Prostate gland (tissue), 2 donors: ENCODE measurements around the gene EIF2D.

Experiments used
- POLR2A ChIP-seq: fragments of 450-650 bp; IDR thresholded peaks from one replicate; pipeline ENCODE4 v1.6.1; 2016; ENCODE audit warnings: antibody characterized with exemption, mild to moderate bottlenecking
- POLR2AphosphoS5 ChIP-seq: sonication (generic); formaldehyde crosslinking; IDR thresholded peaks from one replicate; pipeline ENCODE4 v1.6.1; 2017; ENCODE audit warnings: antibody characterized with exemption
- TF ChIP-seq, protein P1 (sequence below), 4 experiments: fragments of 200-600 bp in 2 of 4; fragments of 450-650 bp in 2 of 4; sonication (generic) in 2 of 4; IDR thresholded peaks; 1 replicate in 3 of 4; 2 replicates in 1 of 4; pipeline ENCODE4 v1.5.1; 2016 to 2019; ENCODE audit warnings: antibody characterized with exemption in 4 of 4, mild to moderate bottlenecking in 2 of 4, moderate library complexity in 2 of 4

DNA sequence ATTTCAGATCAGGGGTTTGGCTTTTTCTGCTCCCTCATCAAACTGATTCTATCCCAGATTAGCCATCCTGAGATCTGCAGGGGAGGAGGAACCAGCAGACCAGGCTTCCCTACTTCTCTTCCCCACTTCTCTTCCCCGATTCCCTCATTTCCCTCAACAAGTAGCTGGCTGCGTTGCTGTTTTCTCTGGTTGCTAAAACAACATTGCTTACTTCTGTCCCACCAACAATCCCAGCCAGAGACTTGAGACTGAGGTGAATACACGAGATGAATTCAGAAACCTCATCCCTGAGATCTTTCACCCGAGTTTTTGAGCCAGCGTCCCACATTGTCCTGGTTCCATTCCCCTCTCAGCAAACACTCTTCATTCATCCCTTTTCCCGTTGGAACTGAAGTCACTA, 45.5 kb upstream of the EIF2D start:
- TF ChIP-seq, protein P1, sequence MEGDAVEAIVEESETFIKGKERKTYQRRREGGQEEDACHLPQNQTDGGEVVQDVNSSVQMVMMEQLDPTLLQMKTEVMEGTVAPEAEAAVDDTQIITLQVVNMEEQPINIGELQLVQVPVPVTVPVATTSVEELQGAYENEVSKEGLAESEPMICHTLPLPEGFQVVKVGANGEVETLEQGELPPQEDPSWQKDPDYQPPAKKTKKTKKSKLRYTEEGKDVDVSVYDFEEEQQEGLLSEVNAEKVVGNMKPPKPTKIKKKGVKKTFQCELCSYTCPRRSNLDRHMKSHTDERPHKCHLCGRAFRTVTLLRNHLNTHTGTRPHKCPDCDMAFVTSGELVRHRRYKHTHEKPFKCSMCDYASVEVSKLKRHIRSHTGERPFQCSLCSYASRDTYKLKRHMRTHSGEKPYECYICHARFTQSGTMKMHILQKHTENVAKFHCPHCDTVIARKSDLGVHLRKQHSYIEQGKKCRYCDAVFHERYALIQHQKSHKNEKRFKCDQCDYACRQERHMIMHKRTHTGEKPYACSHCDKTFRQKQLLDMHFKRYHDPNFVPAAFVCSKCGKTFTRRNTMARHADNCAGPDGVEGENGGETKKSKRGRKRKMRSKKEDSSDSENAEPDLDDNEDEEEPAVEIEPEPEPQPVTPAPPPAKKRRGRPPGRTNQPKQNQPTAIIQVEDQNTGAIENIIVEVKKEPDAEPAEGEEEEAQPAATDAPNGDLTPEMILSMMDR (IDR thresholded peaks at IDR 0.05) = no peak
- TF ChIP-seq POLR2AphosphoS5 (no peak), POLR2A (no peak)
